HEK293 (cell line): Measurements from ENCODE around the gene ELFN1.

Source experiments
- CTCF ChIA-PET: fragments of 350-600 bp; formaldehyde crosslinking; extraction: SDS; loops from one replicate; lab custom pipeline; 2021; ENCODE audit warnings: antibody characterized with exemption; lab: Yijun Ruan, JAX
- POLR2A ChIA-PET: fragments of 300-600 bp; formaldehyde crosslinking; extraction: SDS; loops from one replicate; lab custom pipeline; 2020; ENCODE audit warnings: antibody characterized with exemption, inconsistent platforms; lab: Yijun Ruan, JAX
- H3K27ac ChIP-seq: fragments of 200-500 bp; sonication (Bioruptor generic); 2 replicates; pipeline ENCODE4 v1.5.1; 2014; ENCODE audit warnings: low read depth, low read length, control low read depth, inconsistent platforms; ENCODE audit errors: extremely low read depth
- H3K36me3 ChIP-seq, 2 experiments: fragments of 200-500 bp in 1 of 2; sonication (Bioruptor generic) in 1 of 2; 1 replicate in 1 of 2; 2 replicates in 1 of 2; pipeline ENCODE4 v1.5.1; 2014 to 2017; ENCODE audit warnings: inconsistent platforms in 2 of 2, low read length in 2 of 2; ENCODE audit not compliant: control insufficient read depth in 2 of 2, insufficient read depth in 1 of 2
- H3K4me1 ChIP-seq: fragments of 200-500 bp; sonication (Bioruptor generic); 2 replicates; pipeline ENCODE4 v1.5.1; 2014; ENCODE audit warnings: mild to moderate bottlenecking, low read length, inconsistent platforms; ENCODE audit not compliant: control insufficient read depth, insufficient read depth
- H3K4me3 ChIP-seq: 2 replicates; pipeline ENCODE4 v1.5.1; 2011; ENCODE audit warnings: low read depth, mild to moderate bottlenecking, control low read depth, low read length, moderate library complexity
- H3K9me3 ChIP-seq: fragments of 200-500 bp; sonication (Bioruptor generic); 2 replicates; pipeline ENCODE4 v1.5.1; 2014; ENCODE audit warnings: low read depth, low read length, inconsistent platforms; ENCODE audit not compliant: control insufficient read depth, insufficient read depth
- BCL11B ChIP-seq: fragments of 450-650 bp; formaldehyde crosslinking; IDR thresholded peaks from 2 replicates; pipeline ENCODE4 v1.5.1; 2016; ENCODE audit warnings: low read depth, missing biosample characterization, missing genetic modification characterization
- GLIS2 ChIP-seq: fragments of 450-650 bp; formaldehyde crosslinking; IDR thresholded peaks from 2 replicates; pipeline ENCODE4 v1.5.1; 2016; ENCODE audit warnings: missing biosample characterization, missing genetic modification characterization
- SETDB1 ChIP-seq: IDR thresholded peaks from one replicate; pipeline ENCODE4 v1.6.1; 2017; ENCODE audit warnings: mild to moderate bottlenecking, low read length, moderate library complexity, mixed read lengths; ENCODE audit not compliant: insufficient read length
- TCF7L2 ChIP-seq: IDR thresholded peaks from 2 replicates; pipeline ENCODE4 v1.6.1; 2011; ENCODE audit warnings: low read depth, mild to moderate bottlenecking, inconsistent platforms, low read length, moderate library complexity, borderline replicate concordance
- ZFP3 ChIP-seq: fragments of 450-650 bp; formaldehyde crosslinking; IDR thresholded peaks from 2 replicates; pipeline ENCODE4 v1.5.1; 2016; ENCODE audit warnings: low read depth, missing biosample characterization, missing genetic modification characterization
- ZNF140 ChIP-seq: fragments of 450-650 bp; formaldehyde crosslinking; IDR thresholded peaks from 2 replicates; pipeline ENCODE4 v1.5.1; 2016; ENCODE audit warnings: missing biosample characterization, missing genetic modification characterization
- ZNF157 ChIP-seq: fragments of 450-650 bp; formaldehyde crosslinking; IDR thresholded peaks from 2 replicates; pipeline ENCODE4 v1.5.1; 2016; ENCODE audit warnings: missing biosample characterization, missing genetic modification characterization
- ZNF221 ChIP-seq: fragments of 450-650 bp; formaldehyde crosslinking; IDR thresholded peaks from 2 replicates; pipeline ENCODE4 v1.5.1; 2017; ENCODE audit warnings: missing biosample characterization, missing genetic modification characterization, borderline replicate concordance
- ZNF37A ChIP-seq: fragments of 450-650 bp; IDR thresholded peaks from 2 replicates; pipeline ENCODE4 v1.5.1; 2018; ENCODE audit warnings: missing biosample characterization, missing genetic modification characterization
- ZNF529 ChIP-seq: fragments of 450-650 bp; formaldehyde crosslinking; IDR thresholded peaks from 2 replicates; pipeline ENCODE4 v1.5.1; 2017; ENCODE audit warnings: missing genetic modification characterization, missing biosample characterization; ENCODE audit not compliant: insufficient replicate concordance
- ZNF747 ChIP-seq: fragments of 450-650 bp; formaldehyde crosslinking; IDR thresholded peaks from 2 replicates; pipeline ENCODE4 v1.5.1; 2016; ENCODE audit warnings: missing biosample characterization, missing genetic modification characterization
- TF ChIP-seq, protein P1 (sequence below): fragments of 450-650 bp; formaldehyde crosslinking; IDR thresholded peaks from 2 replicates; pipeline ENCODE4 v1.5.1; 2016; ENCODE audit warnings: missing biosample characterization, missing genetic modification characterization
- TF ChIP-seq, protein P2 (sequence below): IDR thresholded peaks from 2 replicates; pipeline ENCODE4 v1.6.1; 2011; ENCODE audit warnings: mild to moderate bottlenecking, low read depth, low read length, borderline replicate concordance
- TF ChIP-seq, protein P3 (sequence below): fragments of 450-650 bp; formaldehyde crosslinking; IDR thresholded peaks from 2 replicates; pipeline ENCODE4 v1.5.1; 2017; ENCODE audit warnings: missing biosample characterization, missing genetic modification characterization
- TF ChIP-seq, protein P4 (sequence below): fragments of 450-650 bp; formaldehyde crosslinking; IDR thresholded peaks from 2 replicates; pipeline ENCODE4; 2016; ENCODE audit warnings: missing biosample characterization, missing genetic modification characterization
- TF ChIP-seq, protein P5 (sequence below): fragments of 450-650 bp; formaldehyde crosslinking; IDR thresholded peaks from 2 replicates; pipeline ENCODE4 v1.5.1; 2017; ENCODE audit warnings: missing biosample characterization, mild to moderate bottlenecking, missing genetic modification characterization, moderate library complexity
- TF ChIP-seq, protein P6 (sequence below): fragments of 450-650 bp; formaldehyde crosslinking; IDR thresholded peaks from 2 replicates; pipeline ENCODE4 v1.5.1; 2016; ENCODE audit warnings: missing biosample characterization, missing genetic modification characterization, borderline replicate concordance

The ELFN1 gene

DNA sequence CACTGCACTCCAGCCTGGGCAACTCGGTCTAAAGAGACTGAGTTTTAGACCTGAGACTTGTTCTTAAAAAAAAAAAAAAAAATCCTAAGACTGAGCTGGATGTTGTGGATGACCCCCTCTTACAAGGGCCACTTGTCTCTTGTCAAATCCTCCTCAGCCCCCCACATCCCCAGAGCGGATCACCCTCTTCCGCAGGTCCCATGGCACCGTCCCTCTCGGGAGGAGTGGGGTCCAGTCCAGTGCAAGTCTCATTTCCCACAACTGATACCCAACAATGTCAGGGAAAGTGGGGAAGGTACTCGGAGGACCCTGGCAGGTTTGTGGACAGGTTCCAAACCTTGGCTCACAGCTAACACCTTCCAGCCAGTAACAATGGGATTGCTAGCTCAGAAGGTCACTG lies 100.3 kb downstream of the ELFN1 start (continued):
- TF ChIP-seq, protein P1, sequence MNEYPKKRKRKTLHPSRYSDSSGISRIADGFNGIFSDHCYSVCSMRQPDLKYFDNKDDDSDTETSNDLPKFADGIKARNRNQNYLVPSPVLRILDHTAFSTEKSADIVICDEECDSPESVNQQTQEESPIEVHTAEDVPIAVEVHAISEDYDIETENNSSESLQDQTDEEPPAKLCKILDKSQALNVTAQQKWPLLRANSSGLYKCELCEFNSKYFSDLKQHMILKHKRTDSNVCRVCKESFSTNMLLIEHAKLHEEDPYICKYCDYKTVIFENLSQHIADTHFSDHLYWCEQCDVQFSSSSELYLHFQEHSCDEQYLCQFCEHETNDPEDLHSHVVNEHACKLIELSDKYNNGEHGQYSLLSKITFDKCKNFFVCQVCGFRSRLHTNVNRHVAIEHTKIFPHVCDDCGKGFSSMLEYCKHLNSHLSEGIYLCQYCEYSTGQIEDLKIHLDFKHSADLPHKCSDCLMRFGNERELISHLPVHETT (tag by site-specific recombination), result no peak
- TF ChIP-seq ZNF157 (tag by site-specific recombination), result no peak
- TF ChIP-seq, protein P2, sequence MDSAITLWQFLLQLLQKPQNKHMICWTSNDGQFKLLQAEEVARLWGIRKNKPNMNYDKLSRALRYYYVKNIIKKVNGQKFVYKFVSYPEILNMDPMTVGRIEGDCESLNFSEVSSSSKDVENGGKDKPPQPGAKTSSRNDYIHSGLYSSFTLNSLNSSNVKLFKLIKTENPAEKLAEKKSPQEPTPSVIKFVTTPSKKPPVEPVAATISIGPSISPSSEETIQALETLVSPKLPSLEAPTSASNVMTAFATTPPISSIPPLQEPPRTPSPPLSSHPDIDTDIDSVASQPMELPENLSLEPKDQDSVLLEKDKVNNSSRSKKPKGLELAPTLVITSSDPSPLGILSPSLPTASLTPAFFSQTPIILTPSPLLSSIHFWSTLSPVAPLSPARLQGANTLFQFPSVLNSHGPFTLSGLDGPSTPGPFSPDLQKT, result no peak

DNA sequence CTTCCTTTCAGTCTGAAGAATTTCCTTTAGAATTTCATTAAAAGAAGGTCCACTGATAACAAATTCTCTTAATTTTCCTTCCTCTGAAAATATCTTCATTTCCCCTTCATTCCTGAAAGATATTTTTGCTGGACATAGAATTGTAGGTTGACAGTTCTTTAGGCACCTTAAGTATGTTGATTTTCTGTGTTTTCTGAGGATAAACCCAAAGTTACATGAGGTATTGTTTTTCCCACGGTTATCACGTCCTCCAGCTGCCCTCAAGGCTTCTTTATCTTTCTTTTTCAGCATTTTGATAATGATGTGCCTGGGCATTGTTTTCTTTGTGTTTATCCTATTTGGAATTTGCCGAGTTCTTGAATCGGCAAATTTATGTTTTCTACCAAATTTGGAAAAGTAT lies 105.3 kb downstream of the ELFN1 start:
- H3K4me1 ChIP-seq, result no peaks in the 10 kb centered on the region
- H3K9me3 ChIP-seq, result no peaks in the 10 kb centered on the region
- H3K27ac ChIP-seq, result no peak overlapping the region
- TF ChIP-seq TCF7L2 (no peak), SETDB1 (peak; percentile 78), ZNF747 (tag by site-specific recombination) (no peak)
- TF ChIP-seq, protein P3, sequence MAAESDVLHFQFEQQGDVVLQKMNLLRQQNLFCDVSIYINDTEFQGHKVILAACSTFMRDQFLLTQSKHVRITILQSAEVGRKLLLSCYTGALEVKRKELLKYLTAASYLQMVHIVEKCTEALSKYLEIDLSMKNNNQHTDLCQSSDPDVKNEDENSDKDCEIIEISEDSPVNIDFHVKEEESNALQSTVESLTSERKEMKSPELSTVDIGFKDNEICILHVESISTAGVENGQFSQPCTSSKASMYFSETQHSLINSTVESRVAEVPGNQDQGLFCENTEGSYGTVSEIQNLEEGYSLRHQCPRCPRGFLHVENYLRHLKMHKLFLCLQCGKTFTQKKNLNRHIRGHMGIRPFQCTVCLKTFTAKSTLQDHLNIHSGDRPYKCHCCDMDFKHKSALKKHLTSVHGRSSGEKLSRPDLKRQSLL (tag by site-specific recombination), result no peak
- TF ChIP-seq, protein P4, sequence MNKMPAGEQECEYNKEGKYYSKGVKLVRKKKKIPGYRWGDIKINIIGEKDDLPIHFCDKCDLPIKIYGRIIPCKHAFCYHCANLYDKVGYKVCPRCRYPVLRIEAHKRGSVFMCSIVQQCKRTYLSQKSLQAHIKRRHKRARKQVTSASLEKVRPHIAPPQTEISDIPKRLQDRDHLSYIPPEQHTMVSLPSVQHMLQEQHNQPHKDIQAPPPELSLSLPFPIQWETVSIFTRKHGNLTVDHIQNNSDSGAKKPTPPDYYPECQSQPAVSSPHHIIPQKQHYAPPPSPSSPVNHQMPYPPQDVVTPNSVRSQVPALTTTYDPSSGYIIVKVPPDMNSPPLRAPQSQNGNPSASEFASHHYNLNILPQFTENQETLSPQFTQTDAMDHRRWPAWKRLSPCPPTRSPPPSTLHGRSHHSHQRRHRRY (tag by site-specific recombination), result no peak
- POLR2A ChIA-PET, result no interaction called here
- H3K4me3 ChIP-seq, result no peak overlapping the region
- CTCF ChIA-PET, result no interaction called here
- no peaks in the 10 kb centered on the region for H3K36me3 ChIP-seq

GRCh38 chr7:1777122-1777521 lies 107.0 kb downstream of the ELFN1 start:
- ChIA-PET CTCF (interaction anchor here (1.8 kb wide), 1 partner anchor 17 kb away, joined by 4 read pairs; no protein-coding TSS in a partner anchor), POLR2A (no interaction called here)

DNA sequence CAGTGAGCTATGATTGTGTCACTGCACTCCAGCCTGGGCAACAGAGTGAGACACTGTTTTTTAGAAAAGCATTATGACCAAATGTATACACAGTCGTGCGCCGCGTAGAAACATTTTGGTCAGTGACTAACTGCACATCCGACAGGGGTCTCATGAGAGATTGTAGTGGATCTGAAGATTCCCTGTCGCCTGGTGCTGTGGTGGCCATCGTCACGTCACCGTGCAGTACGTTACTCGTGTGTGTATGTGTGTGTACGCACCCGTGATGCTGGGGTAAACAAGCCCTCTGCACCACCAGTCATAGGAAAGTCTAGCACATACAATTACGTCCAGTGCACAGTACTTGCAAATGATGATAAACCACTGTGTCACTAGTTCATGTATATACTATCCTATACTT lies 109.4 kb downstream of the ELFN1 start:
- Histone ChIP-seq H3K36me3 (no peaks in the 10 kb centered on the region), H3K4me1 (no peaks in the 10 kb centered on the region), H3K9me3 (no peaks in the 10 kb centered on the region), H3K27ac (no peak overlapping the region), H3K4me3 (no peak overlapping the region)
- ChIA-PET CTCF (no interaction called here), POLR2A (no interaction called here)
- TF ChIP-seq ZNF37A (tag by site-specific recombination) (no peak), GLIS2 (tag by site-specific recombination) (no peak), ZNF221 (tag by site-specific recombination) (no peak), BCL11B (tag by site-specific recombination) (no peak), ZNF529 (tag by site-specific recombination) (no peak), SETDB1 (no peak)
- TF ChIP-seq, protein P5, sequence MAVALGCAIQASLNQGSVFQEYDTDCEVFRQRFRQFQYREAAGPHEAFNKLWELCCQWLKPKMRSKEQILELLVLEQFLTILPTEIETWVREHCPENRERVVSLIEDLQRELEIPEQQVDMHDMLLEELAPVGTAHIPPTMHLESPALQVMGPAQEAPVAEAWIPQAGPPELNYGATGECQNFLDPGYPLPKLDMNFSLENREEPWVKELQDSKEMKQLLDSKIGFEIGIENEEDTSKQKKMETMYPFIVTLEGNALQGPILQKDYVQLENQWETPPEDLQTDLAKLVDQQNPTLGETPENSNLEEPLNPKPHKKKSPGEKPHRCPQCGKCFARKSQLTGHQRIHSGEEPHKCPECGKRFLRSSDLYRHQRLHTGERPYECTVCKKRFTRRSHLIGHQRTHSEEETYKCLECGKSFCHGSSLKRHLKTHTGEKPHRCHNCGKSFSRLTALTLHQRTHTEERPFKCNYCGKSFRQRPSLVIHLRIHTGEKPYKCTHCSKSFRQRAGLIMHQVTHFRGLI (tag by site-specific recombination), result no peak
- TF ChIP-seq, protein P6, sequence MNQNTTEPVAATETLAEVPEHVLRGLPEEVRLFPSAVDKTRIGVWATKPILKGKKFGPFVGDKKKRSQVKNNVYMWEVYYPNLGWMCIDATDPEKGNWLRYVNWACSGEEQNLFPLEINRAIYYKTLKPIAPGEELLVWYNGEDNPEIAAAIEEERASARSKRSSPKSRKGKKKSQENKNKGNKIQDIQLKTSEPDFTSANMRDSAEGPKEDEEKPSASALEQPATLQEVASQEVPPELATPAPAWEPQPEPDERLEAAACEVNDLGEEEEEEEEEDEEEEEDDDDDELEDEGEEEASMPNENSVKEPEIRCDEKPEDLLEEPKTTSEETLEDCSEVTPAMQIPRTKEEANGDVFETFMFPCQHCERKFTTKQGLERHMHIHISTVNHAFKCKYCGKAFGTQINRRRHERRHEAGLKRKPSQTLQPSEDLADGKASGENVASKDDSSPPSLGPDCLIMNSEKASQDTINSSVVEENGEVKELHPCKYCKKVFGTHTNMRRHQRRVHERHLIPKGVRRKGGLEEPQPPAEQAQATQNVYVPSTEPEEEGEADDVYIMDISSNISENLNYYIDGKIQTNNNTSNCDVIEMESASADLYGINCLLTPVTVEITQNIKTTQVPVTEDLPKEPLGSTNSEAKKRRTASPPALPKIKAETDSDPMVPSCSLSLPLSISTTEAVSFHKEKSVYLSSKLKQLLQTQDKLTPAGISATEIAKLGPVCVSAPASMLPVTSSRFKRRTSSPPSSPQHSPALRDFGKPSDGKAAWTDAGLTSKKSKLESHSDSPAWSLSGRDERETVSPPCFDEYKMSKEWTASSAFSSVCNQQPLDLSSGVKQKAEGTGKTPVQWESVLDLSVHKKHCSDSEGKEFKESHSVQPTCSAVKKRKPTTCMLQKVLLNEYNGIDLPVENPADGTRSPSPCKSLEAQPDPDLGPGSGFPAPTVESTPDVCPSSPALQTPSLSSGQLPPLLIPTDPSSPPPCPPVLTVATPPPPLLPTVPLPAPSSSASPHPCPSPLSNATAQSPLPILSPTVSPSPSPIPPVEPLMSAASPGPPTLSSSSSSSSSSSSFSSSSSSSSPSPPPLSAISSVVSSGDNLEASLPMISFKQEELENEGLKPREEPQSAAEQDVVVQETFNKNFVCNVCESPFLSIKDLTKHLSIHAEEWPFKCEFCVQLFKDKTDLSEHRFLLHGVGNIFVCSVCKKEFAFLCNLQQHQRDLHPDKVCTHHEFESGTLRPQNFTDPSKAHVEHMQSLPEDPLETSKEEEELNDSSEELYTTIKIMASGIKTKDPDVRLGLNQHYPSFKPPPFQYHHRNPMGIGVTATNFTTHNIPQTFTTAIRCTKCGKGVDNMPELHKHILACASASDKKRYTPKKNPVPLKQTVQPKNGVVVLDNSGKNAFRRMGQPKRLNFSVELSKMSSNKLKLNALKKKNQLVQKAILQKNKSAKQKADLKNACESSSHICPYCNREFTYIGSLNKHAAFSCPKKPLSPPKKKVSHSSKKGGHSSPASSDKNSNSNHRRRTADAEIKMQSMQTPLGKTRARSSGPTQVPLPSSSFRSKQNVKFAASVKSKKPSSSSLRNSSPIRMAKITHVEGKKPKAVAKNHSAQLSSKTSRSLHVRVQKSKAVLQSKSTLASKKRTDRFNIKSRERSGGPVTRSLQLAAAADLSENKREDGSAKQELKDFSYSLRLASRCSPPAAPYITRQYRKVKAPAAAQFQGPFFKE (tag by site-specific recombination), result no peak

More at GRCh38 chr7:1777122-1777521, 107.0 kb downstream of the ELFN1 start:
- H3K4me3 ChIP-seq, result no peak overlapping the region
- no peaks in the 10 kb centered on the region for H3K36me3 ChIP-seq
- TF ChIP-seq ZFP3 (tag by site-specific recombination) (no peak), ZNF140 (peak; percentile 83)
- no peak overlapping the region for H3K27ac ChIP-seq
- H3K4me1 ChIP-seq, result no peaks in the 10 kb centered on the region
- no peaks in the 10 kb centered on the region for H3K9me3 ChIP-seq
